ENCODE measurements around the gene FOXD2.

DNA sequence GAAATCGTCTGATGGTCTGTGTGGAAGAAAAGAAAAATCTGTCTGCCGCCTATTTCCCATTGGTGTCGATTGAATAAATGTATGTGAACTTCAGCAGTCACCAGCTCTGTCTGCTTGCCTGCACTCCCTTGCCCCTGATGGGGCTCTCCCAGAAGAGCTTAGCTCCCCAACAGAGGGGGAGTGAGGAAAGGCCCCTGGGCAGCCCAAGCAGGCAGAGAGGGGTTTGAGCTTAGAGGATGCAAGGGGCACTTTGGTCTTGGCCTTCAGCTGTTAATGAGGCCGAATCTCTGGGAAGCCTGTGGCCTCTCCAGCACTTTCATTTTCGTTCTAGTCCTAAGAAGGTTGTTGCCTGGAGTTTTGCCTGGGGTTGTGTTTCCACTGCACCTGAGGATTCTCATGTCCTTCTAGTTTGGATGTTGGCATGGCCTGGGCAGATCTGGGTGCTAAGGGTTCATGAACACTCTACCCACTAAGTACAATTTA lies 2.8 kb downstream of the FOXD2 start:
- TF ChIP-seq TAF1 (IDR thresholded peaks at IDR 0.05; ENCODE audit: borderline replicate concordance, insufficient read depth, low read length) (no peak), POLR2AphosphoS5 (IDR thresholded peaks at IDR 0.05; ENCODE audit: low read depth, low read length) (no peak), SIN3A (IDR thresholded peaks at IDR 0.05; ENCODE audit: borderline replicate concordance, insufficient read depth, low read length) (no peak), FOXP2 (optimal IDR thresholded peaks at IDR 0.05; ENCODE audit: borderline replicate concordance, extremely low read depth, extremely low read length, insufficient read depth) (no peak)
- TF ChIP-seq, protein P1, sequence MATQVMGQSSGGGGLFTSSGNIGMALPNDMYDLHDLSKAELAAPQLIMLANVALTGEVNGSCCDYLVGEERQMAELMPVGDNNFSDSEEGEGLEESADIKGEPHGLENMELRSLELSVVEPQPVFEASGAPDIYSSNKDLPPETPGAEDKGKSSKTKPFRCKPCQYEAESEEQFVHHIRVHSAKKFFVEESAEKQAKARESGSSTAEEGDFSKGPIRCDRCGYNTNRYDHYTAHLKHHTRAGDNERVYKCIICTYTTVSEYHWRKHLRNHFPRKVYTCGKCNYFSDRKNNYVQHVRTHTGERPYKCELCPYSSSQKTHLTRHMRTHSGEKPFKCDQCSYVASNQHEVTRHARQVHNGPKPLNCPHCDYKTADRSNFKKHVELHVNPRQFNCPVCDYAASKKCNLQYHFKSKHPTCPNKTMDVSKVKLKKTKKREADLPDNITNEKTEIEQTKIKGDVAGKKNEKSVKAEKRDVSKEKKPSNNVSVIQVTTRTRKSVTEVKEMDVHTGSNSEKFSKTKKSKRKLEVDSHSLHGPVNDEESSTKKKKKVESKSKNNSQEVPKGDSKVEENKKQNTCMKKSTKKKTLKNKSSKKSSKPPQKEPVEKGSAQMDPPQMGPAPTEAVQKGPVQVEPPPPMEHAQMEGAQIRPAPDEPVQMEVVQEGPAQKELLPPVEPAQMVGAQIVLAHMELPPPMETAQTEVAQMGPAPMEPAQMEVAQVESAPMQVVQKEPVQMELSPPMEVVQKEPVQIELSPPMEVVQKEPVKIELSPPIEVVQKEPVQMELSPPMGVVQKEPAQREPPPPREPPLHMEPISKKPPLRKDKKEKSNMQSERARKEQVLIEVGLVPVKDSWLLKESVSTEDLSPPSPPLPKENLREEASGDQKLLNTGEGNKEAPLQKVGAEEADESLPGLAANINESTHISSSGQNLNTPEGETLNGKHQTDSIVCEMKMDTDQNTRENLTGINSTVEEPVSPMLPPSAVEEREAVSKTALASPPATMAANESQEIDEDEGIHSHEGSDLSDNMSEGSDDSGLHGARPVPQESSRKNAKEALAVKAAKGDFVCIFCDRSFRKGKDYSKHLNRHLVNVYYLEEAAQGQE (IDR thresholded peaks at IDR 0.05; ENCODE audit: insufficient read depth in 1 of 2, low read depth in 2 of 2, low read length in 2 of 2): no peak

Data from PFSK-1 (cell line).